H1 (cell line): ENCODE measurements around the gene KIF4A.
"Not testable (repeated sequence)": the region's sequence is repeated elsewhere in the genome, so short reads cannot be mapped to it uniquely, and the experiment has no call there.

Source experiments
- CEBPB ChIP-seq: IDR thresholded peaks from 2 replicates; pipeline ENCODE4 v1.6.1; 2012; ENCODE audit warnings: low read depth, low read length
- EGR1 ChIP-seq: IDR thresholded peaks from 2 replicates; pipeline ENCODE4 v1.6.1; 2011; ENCODE audit warnings: low read depth, low read length, borderline replicate concordance
- EP300 ChIP-seq, 2 experiments: IDR thresholded peaks; 1 replicate in 1 of 2; 2 replicates in 1 of 2; pipeline ENCODE4 v1.6.1; 2011 to 2012; ENCODE audit warnings: low read depth in 2 of 2, low read length in 2 of 2, mild to moderate bottlenecking in 2 of 2, borderline replicate concordance in 1 of 2, inconsistent platforms in 1 of 2, moderate library complexity in 1 of 2
- POLR2AphosphoS5 ChIP-seq: IDR thresholded peaks from 2 replicates; pipeline ENCODE4 v1.6.1; 2011; ENCODE audit warnings: low read depth, low read length
- TCF12 ChIP-seq: IDR thresholded peaks from 2 replicates; pipeline ENCODE4 v1.6.1; 2011; ENCODE audit warnings: low read depth, mild to moderate bottlenecking, low read length
- ZNF274 ChIP-seq: IDR thresholded peaks from 2 replicates; pipeline ENCODE4 v1.7.0; 2012; ENCODE audit warnings: low read length, borderline replicate concordance; ENCODE audit errors: extremely low read depth
- TF ChIP-seq, protein P1 (sequence below), 3 experiments: IDR thresholded peaks; 1 replicate in 2 of 3; 2 replicates in 1 of 3; pipeline versions ENCODE4 v1.5.1 to v1.6.1; 2011; ENCODE audit warnings: low read length in 3 of 3, mild to moderate bottlenecking in 3 of 3, inconsistent platforms in 2 of 3, low read depth in 1 of 3, moderate library complexity in 1 of 3; ENCODE audit not compliant: insufficient read depth in 1 of 3; ENCODE audit errors: control extremely low read depth in 1 of 3

DNA sequence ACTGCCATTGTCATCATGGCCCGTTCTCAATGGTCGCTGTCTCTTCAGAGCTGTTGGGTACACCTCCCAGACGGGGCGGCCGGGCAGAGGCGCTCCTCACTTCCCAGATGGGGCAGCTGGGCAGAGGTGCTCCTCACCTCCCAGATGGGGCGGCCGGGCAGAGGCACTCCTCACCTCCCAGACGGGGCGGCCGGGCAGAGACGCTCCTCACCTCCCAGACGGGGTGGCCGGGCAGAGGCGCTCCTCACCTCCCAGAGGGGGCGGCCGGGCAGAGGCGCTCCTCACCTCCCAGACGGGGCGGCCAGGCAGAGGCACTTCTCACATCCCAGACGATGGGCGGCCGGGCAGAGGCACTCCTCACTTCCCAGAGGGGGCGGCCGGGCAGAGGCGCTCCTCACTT is 58.9 kb downstream of the KIF4A start:
- not testable (repeated sequence) for TF ChIP-seq POLR2AphosphoS5; EP300 (IDR thresholded peaks at IDR 0.05; ENCODE audit: borderline replicate concordance in 1 of 2, low read depth in 2 of 2, low read length in 2 of 2); CEBPB; ZNF274; EGR1; TCF12
- TF ChIP-seq, protein P1, sequence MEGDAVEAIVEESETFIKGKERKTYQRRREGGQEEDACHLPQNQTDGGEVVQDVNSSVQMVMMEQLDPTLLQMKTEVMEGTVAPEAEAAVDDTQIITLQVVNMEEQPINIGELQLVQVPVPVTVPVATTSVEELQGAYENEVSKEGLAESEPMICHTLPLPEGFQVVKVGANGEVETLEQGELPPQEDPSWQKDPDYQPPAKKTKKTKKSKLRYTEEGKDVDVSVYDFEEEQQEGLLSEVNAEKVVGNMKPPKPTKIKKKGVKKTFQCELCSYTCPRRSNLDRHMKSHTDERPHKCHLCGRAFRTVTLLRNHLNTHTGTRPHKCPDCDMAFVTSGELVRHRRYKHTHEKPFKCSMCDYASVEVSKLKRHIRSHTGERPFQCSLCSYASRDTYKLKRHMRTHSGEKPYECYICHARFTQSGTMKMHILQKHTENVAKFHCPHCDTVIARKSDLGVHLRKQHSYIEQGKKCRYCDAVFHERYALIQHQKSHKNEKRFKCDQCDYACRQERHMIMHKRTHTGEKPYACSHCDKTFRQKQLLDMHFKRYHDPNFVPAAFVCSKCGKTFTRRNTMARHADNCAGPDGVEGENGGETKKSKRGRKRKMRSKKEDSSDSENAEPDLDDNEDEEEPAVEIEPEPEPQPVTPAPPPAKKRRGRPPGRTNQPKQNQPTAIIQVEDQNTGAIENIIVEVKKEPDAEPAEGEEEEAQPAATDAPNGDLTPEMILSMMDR (IDR thresholded peaks at IDR 0.05; ENCODE audit: control extremely low read depth in 1 of 3, insufficient read depth in 1 of 3, low read depth in 1 of 3, low read length in 3 of 3), result not testable (repeated sequence)
